Uterus (tissue), 4 donors: ENCODE data around the gene GRAP. TPM values are rescaled to one million over a fixed set of nuclear protein-coding genes. Genes with fewer than 3 reads are reported as not detected.

Experiments
- DNase-seq, 2 donors: peaks; one replicate each; pipeline ENCODE4 v3.0.0-alpha.2; 2019 to 2020
- H3K27ac ChIP-seq, 2 donors: fragments of 200-600 bp; sonication (generic); 1 replicate in 1 of 2; 2 replicates in 1 of 2; pipeline ENCODE4 v1.5.1; 2016 to 2018
- H3K27me3 ChIP-seq, 2 donors: fragments of 200-600 bp; sonication (generic); one replicate each; pipeline ENCODE4 v1.5.1; 2018 to 2019; ENCODE audit warnings: control low read depth in 1 of 2
- H3K36me3 ChIP-seq, 2 donors: fragments of 200-600 bp; sonication (generic); one replicate each; pipeline ENCODE4 v1.5.1; 2019; ENCODE audit warnings: control low read depth in 1 of 2
- H3K4me1 ChIP-seq, 2 donors: fragments of 200-600 bp; sonication (generic); one replicate each; pipeline ENCODE4 v1.5.1; 2018 to 2019; ENCODE audit warnings: control low read depth in 1 of 2
- H3K4me3 ChIP-seq, 2 donors: fragments of 200-600 bp; sonication (generic); 1 replicate in 1 of 2; 2 replicates in 1 of 2; pipeline ENCODE4 v1.5.1; 2018 to 2019; ENCODE audit warnings: mild to moderate bottlenecking in 1 of 2
- H3K9me3 ChIP-seq, 2 donors: fragments of 200-600 bp; sonication (generic); one replicate each; pipeline ENCODE4 v1.5.1; 2019; ENCODE audit warnings: control low read depth in 1 of 2
- CTCF ChIP-seq, 4 experiments: fragments of 200-600 bp in 2 of 4; fragments of 450-650 bp in 2 of 4; sonication (generic) in 2 of 4; IDR thresholded peaks; one replicate each; pipeline ENCODE4 v1.5.1; 2016 to 2019; ENCODE audit warnings: antibody characterized with exemption in 4 of 4, mild to moderate bottlenecking in 2 of 4, moderate library complexity in 1 of 4
- POLR2A ChIP-seq, 2 donors: fragments of 450-650 bp; IDR thresholded peaks; one replicate each; pipeline ENCODE4 v1.6.1; 2016; ENCODE audit warnings: antibody characterized with exemption in 2 of 2, mild to moderate bottlenecking in 1 of 2, moderate library complexity in 1 of 2
- intact Hi-C: fragments of 100-400 bp; cut with DNase I; formaldehyde crosslinking; loops from one replicate; pipeline ENCODE4 v1.15.1; 2023; ENCODE audit warnings: low total_unique reads
- total RNA-seq, 4 donors: library from RNA; depleted of rRNA in 3 of 4; stranded (reverse); fragments of >200 nt in 3 of 4; gene quantifications; one replicate each; pipeline versions ENCODE4 v1.1.0 to v1.2.4, GENCODE V29; 2014 to 2023
- donor health status: DM: yes; HTN: yes; CAD: no.

Gene GRAP
- total RNA-seq, 4 donors from 2014 or later, result 8.3 to 21.2 (median 13.5) TPM

- intact Hi-C loops, result no loop called here
- no peaks in the 10 kb centered on the region for H3K36me3 ChIP-seq
- no peaks in the 10 kb centered on the region for H3K4me1 ChIP-seq
- no peak overlapping the region for H3K27ac ChIP-seq
- H3K27me3 ChIP-seq, result no peaks in the 10 kb centered on the region
- no peaks in the 10 kb centered on the region for H3K9me3 ChIP-seq
- no peak overlapping the region for H3K4me3 ChIP-seq
- DNase-seq, result no peak
- no peak for TF ChIP-seq CTCF (IDR thresholded peaks at IDR 0.05)
- no peak for TF ChIP-seq POLR2A (IDR thresholded peaks at IDR 0.05)
Measured at GRCh38 chr17:18984273-18985114, 62.3 kb downstream of the GRAP start.

- Histone ChIP-seq H3K36me3 (no peaks in the 10 kb centered on the region), H3K4me3 (no peak overlapping the region), H3K9me3 (no peaks in the 10 kb centered on the region), H3K4me1 (no peaks in the 10 kb centered on the region), H3K27me3 (no peaks in the 10 kb centered on the region), H3K27ac (no peak overlapping the region)
- DNase-seq, result no peak
- intact Hi-C loops, result no loop called here
- TF ChIP-seq POLR2A (IDR thresholded peaks at IDR 0.05) (no peak), CTCF (IDR thresholded peaks at IDR 0.05) (no peak)
Measured at GRCh38 chr17:18981642-18982424, 64.9 kb downstream of the GRAP start.

GRCh38 chr17:18981335-18981641, 65.5 kb downstream of the GRAP start:
- Histone ChIP-seq H3K4me1 (no peaks in the 10 kb centered on the region), H3K9me3 (no peaks in the 10 kb centered on the region), H3K27ac (no peak overlapping the region), H3K27me3 (no peaks in the 10 kb centered on the region), H3K36me3 (no peaks in the 10 kb centered on the region), H3K4me3 (no peak overlapping the region)
- no peak for DNase-seq
- intact Hi-C loops, result no loop called here
- TF ChIP-seq CTCF (IDR thresholded peaks at IDR 0.05) (no peak), POLR2A (IDR thresholded peaks at IDR 0.05) (no peak)

GRCh38 chr17:18980682-18981334, 65.9 kb downstream of the GRAP start:
- H3K4me3 ChIP-seq, result no peak overlapping the region
- H3K27me3 ChIP-seq, result no peaks in the 10 kb centered on the region
- no peak overlapping the region for H3K27ac ChIP-seq
- intact Hi-C loops, result no loop called here
- no peak for DNase-seq
- H3K9me3 ChIP-seq, result no peaks in the 10 kb centered on the region
- no peaks in the 10 kb centered on the region for H3K36me3 ChIP-seq
- TF ChIP-seq CTCF (IDR thresholded peaks at IDR 0.05) (no peak), POLR2A (IDR thresholded peaks at IDR 0.05) (no peak)
- no peaks in the 10 kb centered on the region for H3K4me1 ChIP-seq

- TF ChIP-seq POLR2A (IDR thresholded peaks at IDR 0.05) (no peak), CTCF (IDR thresholded peaks at IDR 0.05) (no peak)
- no peaks in the 10 kb centered on the region for H3K4me1 ChIP-seq
- no peak overlapping the region for H3K27ac ChIP-seq
- no peaks in the 10 kb centered on the region for H3K27me3 ChIP-seq
- DNase-seq, result no peak
- H3K4me3 ChIP-seq, result no peak overlapping the region
- intact Hi-C loops, result no loop called here
- H3K36me3 ChIP-seq, result no peaks in the 10 kb centered on the region
- no peaks in the 10 kb centered on the region for H3K9me3 ChIP-seq
Measured at GRCh38 chr17:18978655-18979054, 68.1 kb downstream of the GRAP start.
